ENCODE data around the gene GNG8.

GNG8 gene

GRCh38 chr19:46601318-46602224 lies 34.4 kb downstream of the GNG8 start, which contains the start of gene CALM3:
CALM3 (plus strand) TSS chr19:46601330; CDS start chr19:46601435, 105 bp downstream.
- no peak for DNase-seq

- peak; percentile 97 for DNase-seq
These were observed 35.4 kb downstream of the GNG8 start for GRCh38 chr19:46600384-46601317.

GRCh38 chr19:46599716-46600373 lies 36.2 kb downstream of the GNG8 start:
- no peak for DNase-seq

GRCh38 chr19:46598372-46598917 lies 37.6 kb downstream of the GNG8 start:
- no peak for DNase-seq

GRCh38 chr19:46596008-46596407 lies 40.0 kb downstream of the GNG8 start:
- DNase-seq = no peak

GRCh38 chr19:46591870-46592269 lies 44.1 kb downstream of the GNG8 start:
- no peak for DNase-seq

- no peak for DNase-seq
These were observed 44.7 kb downstream of the GNG8 start for GRCh38 chr19:46591254-46591653.

- no peak for DNase-seq
These were observed 48.1 kb downstream of the GNG8 start for GRCh38 chr19:46587861-46588260.

GRCh38 chr19:46586294-46586693 lies 49.7 kb downstream of the GNG8 start:
- DNase-seq = no peak

- no peak for DNase-seq
These were observed 50.5 kb downstream of the GNG8 start for GRCh38 chr19:46585539-46585938.

Measured in activated CD4-positive, alpha-beta T cell treated with anti-CD3 and anti-CD28 coated beads for 1 hour (primary cell).